HUES6 (cell line): Measurements from ENCODE around the gene KRTAP9-6.

Experiments used
- H3K27ac ChIP-seq: 2 replicates; pipeline ENCODE4 v1.7.0; 2013; ENCODE audit warnings: low read depth, mild to moderate bottlenecking, low read length, inconsistent platforms
- H3K27me3 ChIP-seq: 2 replicates; pipeline ENCODE4 v1.6.1; 2013; ENCODE audit warnings: low read length; ENCODE audit not compliant: control insufficient read depth, insufficient read depth
- H3K36me3 ChIP-seq: 2 replicates; pipeline ENCODE4 v1.6.1; 2013; ENCODE audit warnings: low read length; ENCODE audit not compliant: control insufficient read depth, insufficient read depth
- H3K4me1 ChIP-seq: 2 replicates; pipeline ENCODE4 v1.6.1; 2013; ENCODE audit warnings: low read length; ENCODE audit not compliant: control insufficient read depth, insufficient read depth
- H3K4me3 ChIP-seq: 2 replicates; pipeline ENCODE4 v1.5.1; 2013; ENCODE audit warnings: low read depth, low read length
- H3K9ac ChIP-seq: one replicate; pipeline ENCODE4 v1.6.1; 2013; ENCODE audit warnings: mild to moderate bottlenecking, low read length
- H3K9me3 ChIP-seq: 2 replicates; pipeline ENCODE4 v1.6.1; 2013; ENCODE audit warnings: low read depth, low read length; ENCODE audit not compliant: control insufficient read depth, insufficient read depth

Gene KRTAP9-6

DNA sequence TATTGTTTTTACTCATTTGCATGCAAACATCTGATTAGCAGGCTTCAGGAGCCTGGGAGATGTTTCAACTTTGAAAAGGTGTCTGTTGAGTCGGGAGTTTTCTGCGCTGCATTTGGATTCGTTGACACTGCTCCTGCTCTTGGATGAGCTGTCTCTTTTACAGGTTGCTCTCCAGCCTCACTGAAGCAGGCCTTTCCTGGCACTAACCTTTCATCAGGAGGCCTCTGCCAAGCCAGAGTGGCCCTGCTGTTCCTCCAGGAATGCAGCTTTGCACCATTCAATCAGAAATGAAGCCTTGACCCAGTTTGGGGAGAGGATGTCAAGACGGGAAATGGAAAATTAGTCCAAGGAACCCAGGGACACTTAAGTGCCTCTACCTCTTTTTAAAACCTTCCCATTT is 37.8 kb downstream of the KRTAP9-6 start:
- H3K27ac ChIP-seq, result no peak overlapping the region
- H3K27me3 ChIP-seq, result no peaks in the 10 kb centered on the region
- H3K4me3 ChIP-seq, result no peak overlapping the region
- no peaks in the 10 kb centered on the region for H3K9me3 ChIP-seq
- no peaks in the 10 kb centered on the region for H3K36me3 ChIP-seq
- no peaks in the 10 kb centered on the region for H3K4me1 ChIP-seq
- no peak overlapping the region for H3K9ac ChIP-seq

DNA sequence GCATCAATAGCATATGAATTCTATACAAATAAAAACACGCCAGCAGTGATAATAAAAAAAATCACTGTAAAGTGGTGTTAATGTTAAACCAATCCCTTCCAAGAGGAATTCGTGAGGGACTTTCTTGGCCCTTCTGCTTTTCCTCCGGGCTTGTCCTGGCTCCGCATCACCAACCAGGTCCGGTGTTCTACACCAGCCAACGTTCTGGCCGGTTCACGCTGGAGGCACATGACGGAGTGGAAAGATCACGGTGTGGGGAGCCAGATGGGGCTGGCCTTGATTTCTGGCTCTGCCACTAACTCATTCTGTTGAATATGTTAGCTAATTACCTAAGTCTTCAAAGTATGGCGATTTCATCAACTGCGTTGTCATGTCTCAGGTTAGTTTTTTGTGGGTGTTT is 38.9 kb downstream of the KRTAP9-6 start:
- Histone ChIP-seq H3K27me3 (peaks cover 2% of the 10 kb centered on the region; the same call in 1 of the 2 replicates), H3K27ac (no peak overlapping the region), H3K9me3 (no peaks in the 10 kb centered on the region), H3K4me1 (no peaks in the 10 kb centered on the region), H3K36me3 (no peaks in the 10 kb centered on the region), H3K4me3 (no peak overlapping the region), H3K9ac (no peak overlapping the region)

DNA sequence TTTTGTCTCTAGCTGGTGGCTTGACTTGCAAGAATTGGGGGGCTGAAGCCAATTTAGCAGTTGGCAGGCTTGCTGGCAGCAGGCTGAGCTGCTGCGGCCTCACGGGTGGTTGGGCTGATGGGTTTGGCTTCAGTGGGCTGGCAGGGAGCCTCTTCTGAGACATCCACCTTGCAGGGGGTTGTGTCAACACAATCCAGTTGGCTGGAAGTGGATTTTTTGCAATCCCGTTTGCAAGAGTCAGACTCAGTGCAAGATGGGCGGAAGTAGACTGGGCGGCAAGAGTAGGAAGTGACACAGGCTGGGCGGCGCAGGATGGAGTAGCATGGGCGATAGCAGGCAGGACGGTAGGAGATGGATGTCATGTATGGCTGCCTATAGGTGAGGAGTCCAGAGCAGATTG is 42.5 kb downstream of the KRTAP9-6 start:
- Histone ChIP-seq H3K9ac (no peak overlapping the region), H3K27ac (no peak overlapping the region)

DNA sequence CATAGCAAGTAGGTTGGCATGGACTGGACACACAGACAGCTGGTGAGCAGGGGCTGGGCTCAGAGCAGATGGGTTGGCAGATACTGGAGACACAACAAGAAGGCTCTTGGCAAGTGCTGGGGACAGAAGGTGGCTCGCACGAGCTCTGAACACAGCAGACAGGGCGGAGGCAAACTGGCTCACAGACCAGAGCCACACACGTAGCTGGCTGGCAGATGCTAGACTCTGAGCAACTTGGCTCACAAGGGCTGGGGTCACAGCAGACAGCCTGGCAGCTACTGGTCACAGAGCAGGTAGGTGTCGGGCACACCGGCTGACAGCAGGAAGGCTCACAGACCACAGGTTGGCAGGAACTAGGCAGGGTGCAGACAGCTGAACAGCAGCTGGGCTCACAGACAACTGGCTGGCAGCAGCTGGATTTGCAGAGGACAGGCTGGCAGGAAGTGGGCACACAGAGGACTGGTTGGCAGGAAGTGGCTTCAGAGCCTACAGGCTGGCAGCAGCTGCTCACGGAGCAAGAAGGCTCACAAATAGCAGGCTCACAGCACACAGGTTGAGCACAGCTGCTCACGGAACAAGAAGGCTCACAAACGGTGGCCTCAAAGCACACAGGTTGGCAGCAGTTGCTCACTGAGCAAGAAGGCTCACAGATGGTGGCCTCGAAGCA is 43.2 kb downstream of the KRTAP9-6 start:
- no peaks in the 10 kb centered on the region for H3K9me3 ChIP-seq
- no peaks in the 10 kb centered on the region for H3K36me3 ChIP-seq
- H3K27ac ChIP-seq, result no peak overlapping the region
- no peak overlapping the region for H3K9ac ChIP-seq
- H3K4me3 ChIP-seq, result no peak overlapping the region
- no peaks in the 10 kb centered on the region for H3K4me1 ChIP-seq
- peaks cover 3% of the 10 kb centered on the region; the same call in 1 of the 2 replicates for H3K27me3 ChIP-seq

More for the DNA sequence above, 42.5 kb downstream of the KRTAP9-6 start:
- peaks cover 3% of the 10 kb centered on the region; the same call in 1 of the 2 replicates for H3K27me3 ChIP-seq
- no peaks in the 10 kb centered on the region for H3K4me1 ChIP-seq
- H3K9me3 ChIP-seq, result no peaks in the 10 kb centered on the region
- H3K36me3 ChIP-seq, result no peaks in the 10 kb centered on the region
- H3K4me3 ChIP-seq, result no peak overlapping the region

DNA sequence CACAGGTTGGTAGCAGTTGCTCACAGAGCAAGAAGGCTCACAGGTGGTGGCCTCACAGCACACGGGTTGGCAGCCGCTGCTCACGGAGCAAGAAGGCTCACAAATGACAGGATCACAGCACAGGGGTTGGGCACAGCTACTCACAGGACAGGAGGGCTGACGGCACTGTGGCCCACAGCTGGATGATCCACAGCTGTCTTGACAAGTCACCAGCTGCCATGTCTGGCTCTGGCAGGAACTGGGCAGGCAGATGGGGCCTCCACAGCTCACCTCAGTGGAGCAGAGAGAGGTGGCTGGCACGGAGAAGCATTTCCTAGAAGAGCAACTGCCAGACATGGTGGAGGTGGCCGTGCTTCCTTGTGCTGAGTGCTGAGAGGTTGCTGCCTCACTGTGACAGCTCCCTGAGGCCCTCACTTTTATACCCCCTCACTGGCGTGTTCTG is 43.8 kb downstream of the KRTAP9-6 start, which contains the start of gene KRTAP16-1:
TSS of gene KRTAP16-1 (minus strand) at position 392 of the 442 bp plus-strand sequence. CDS start at position 336, 56 bp downstream.
- Histone ChIP-seq H3K36me3 (no peaks in the 10 kb centered on the region), H3K27me3 (peaks cover 3% of the 10 kb centered on the region; the same call in 1 of the 2 replicates), H3K9ac (no peak within 1 kb of the TSS), H3K4me1 (no peaks in the 10 kb centered on the region), H3K9me3 (no peaks in the 10 kb centered on the region), H3K27ac (no peak within 1 kb of the TSS), H3K4me3 (no peak within 1 kb of the TSS)

DNA sequence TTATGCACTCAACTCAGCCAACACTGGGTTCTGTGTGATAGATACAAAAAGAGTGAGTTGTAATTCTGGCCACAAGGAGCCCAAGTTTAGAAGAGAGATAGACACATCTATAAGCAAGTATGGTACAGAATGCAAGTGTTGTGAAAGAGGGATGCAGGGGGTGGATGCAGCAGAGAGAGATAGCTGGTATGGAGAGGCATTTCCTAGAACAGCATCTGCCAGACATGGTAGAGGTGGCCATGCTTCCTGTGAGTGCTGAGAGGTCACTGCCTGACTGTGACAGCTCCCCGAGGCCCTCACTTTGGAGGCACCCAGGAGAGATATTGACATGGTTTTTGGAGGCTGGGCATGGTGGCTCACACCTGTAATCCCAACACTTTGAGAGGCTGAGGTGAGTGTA is 45.9 kb downstream of the KRTAP9-6 start:
- H3K4me1 ChIP-seq, result no peaks in the 10 kb centered on the region
- H3K36me3 ChIP-seq, result no peaks in the 10 kb centered on the region
- no peak overlapping the region for H3K27ac ChIP-seq
- no peaks in the 10 kb centered on the region for H3K9me3 ChIP-seq
- H3K9ac ChIP-seq, result no peak overlapping the region
- H3K27me3 ChIP-seq, result peaks cover 3% of the 10 kb centered on the region; the same call in 1 of the 2 replicates
- H3K4me3 ChIP-seq, result no peak overlapping the region

DNA sequence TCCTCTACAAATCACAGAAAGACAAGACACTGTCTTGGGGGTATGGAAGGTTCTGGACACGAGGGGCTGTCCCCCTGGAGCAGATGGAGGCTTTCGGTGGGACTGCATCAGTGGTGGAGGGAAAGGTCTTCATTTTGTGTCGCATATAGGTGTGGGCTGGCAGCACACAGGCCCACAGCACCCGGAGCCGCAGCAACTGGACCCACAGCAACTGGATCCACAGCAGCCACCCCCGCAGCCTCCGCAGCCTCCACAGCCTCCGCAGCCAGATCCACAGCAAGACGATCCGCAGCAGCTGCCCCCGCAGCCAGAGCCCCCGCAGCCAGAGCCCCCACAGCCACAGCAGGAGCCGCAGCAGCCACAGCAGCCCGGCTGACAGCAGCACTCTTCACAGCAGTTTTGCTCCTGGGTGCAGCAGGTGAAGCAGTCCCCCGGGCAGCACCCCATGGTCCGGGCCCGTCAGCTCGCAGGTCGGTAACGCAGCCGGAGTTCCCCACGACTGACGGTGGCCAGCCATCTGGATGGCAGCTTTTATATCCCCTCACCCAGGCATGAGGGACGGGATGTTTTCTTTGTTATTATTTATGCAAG is 50.1 kb downstream of the KRTAP9-6 start, which contains the start of gene KRTAP17-1:
TSS of gene KRTAP17-1 (minus strand) at position 507 of the 591 bp plus-strand sequence. CDS start at position 447, 60 bp downstream.
- peaks cover 4% of the 10 kb centered on the region; the same call in 1 of the 2 replicates for H3K9me3 ChIP-seq
- no peaks in the 10 kb centered on the region for H3K4me1 ChIP-seq
- no peak within 1 kb of the TSS for H3K4me3 ChIP-seq
- H3K9ac ChIP-seq, result no peak within 1 kb of the TSS
- H3K36me3 ChIP-seq, result no peaks in the 10 kb centered on the region
- H3K27ac ChIP-seq, result no peak within 1 kb of the TSS
- H3K27me3 ChIP-seq, result no peaks in the 10 kb centered on the region
